K562 (cell line): ENCODE measurements around the gene TMEM270. TPM values are rescaled to one million over a fixed set of nuclear protein-coding genes. Genes with fewer than 3 reads are reported as not detected.

ENCODE experiments used
- ATAC-seq: fragments of 200-7000 bp; cut with Tn5 transposase; 3 replicates; pipeline ENCODE4 v1.9.1; 2020; ENCODE audit warnings: moderate library complexity
- BruUV-seq: library from RNA; stranded (reverse); fragments of 400-500 nt; replicated peaks from 2 replicates; lab custom pipeline; 2021; lab: Mats Ljungman, UMichigan
- CTCF ChIA-PET: fragments of 300-600 bp; formaldehyde crosslinking; extraction: SDS; loops from one replicate; lab custom pipeline; 2021; ENCODE audit warnings: low intra/inter-chr PET ratio; lab: Yijun Ruan, JAX
- POLR2A ChIA-PET: fragments of 300-600, 350-650 bp; sonication (Branson Sonifier 250); formaldehyde crosslinking; extraction: SDS; loops from one replicate; lab custom pipeline; 2021; ENCODE audit warnings: antibody characterized with exemption, inconsistent platforms; lab: Yijun Ruan, JAX
- DNase-seq, 4 experiments: peaks; one replicate each; pipeline versions ENCODE4 v3.0.0 to v3.0.0-alpha.2; 2011 to 2018; ENCODE audit warnings: low spot score in 3 of 4, mixed read lengths in 3 of 4; ENCODE audit errors: extremely low read depth in 1 of 4
- FAIRE-seq: peaks from 2 replicates; lab custom pipeline; 2011; peaks lifted over from hg19 to GRCh38; lab: Jason Lieb, UNC
- H2AFZ ChIP-seq: 2 replicates; pipeline ENCODE4 v1.6.0; 2011; ENCODE audit warnings: low read depth, low read length, control low read depth, inconsistent platforms
- H3K27ac ChIP-seq: fragments of 200-600 bp; 3 replicates; pipeline ENCODE4 v1.8.0; 2011; ENCODE audit warnings: low read depth, mild to moderate bottlenecking, control low read depth, inconsistent platforms, low read length, moderate library complexity, mixed read lengths; ENCODE audit errors: extremely low read depth
- H3K27me3 ChIP-seq, 2 experiments: fragments of 300-600 bp in 1 of 2; 2 replicates in 1 of 2; 3 replicates in 1 of 2; pipeline versions ENCODE4 v1.6.0 to v1.8.0; 2011; ENCODE audit warnings: inconsistent platforms in 2 of 2, low read length in 2 of 2, mild to moderate bottlenecking in 1 of 2, mixed read lengths in 1 of 2, moderate library complexity in 1 of 2; ENCODE audit not compliant: control insufficient read depth in 2 of 2, insufficient read depth in 2 of 2
- H3K36me3 ChIP-seq: fragments of 300-600 bp; 3 replicates; pipeline ENCODE4 v1.8.0; 2011; ENCODE audit warnings: mild to moderate bottlenecking, low read length, inconsistent platforms; ENCODE audit not compliant: control insufficient read depth, insufficient read depth
- H3K4me1 ChIP-seq, 2 experiments: fragments of 200-600 bp in 1 of 2; replicated peaks in 1 of 2; 2 replicates in 1 of 2; 3 replicates in 1 of 2; pipeline versions ENCODE4 v1.5.1 to v1.8.0; 2011; ENCODE audit warnings: inconsistent platforms in 2 of 2, low read length in 2 of 2, mild to moderate bottlenecking in 1 of 2, mixed read lengths in 1 of 2, moderate library complexity in 1 of 2; ENCODE audit not compliant: control insufficient read depth in 2 of 2, insufficient read depth in 2 of 2
- H3K4me2 ChIP-seq: 2 replicates; pipeline ENCODE4 v1.6.1; 2011; ENCODE audit warnings: low read length, control low read depth, inconsistent platforms, mixed read lengths; ENCODE audit not compliant: insufficient read depth
- H3K4me3 ChIP-seq: fragments of 200-600 bp; sonication (generic), shearing (Covaris generic); 2 replicates; pipeline ENCODE4 v1.5.1; 2016; ENCODE audit warnings: control low read depth, inconsistent platforms
- H3K79me2 ChIP-seq: fragments of 200-600 bp; 3 replicates; pipeline ENCODE4 v1.8.0; 2011; ENCODE audit warnings: low read length, inconsistent platforms; ENCODE audit not compliant: control insufficient read depth, insufficient read depth
- H3K9ac ChIP-seq, 2 experiments: 2 replicates each; pipeline versions ENCODE4 v1.6.0 to v1.6.1; 2011; ENCODE audit warnings: low read depth in 2 of 2, low read length in 2 of 2, control low read depth in 1 of 2, inconsistent platforms in 1 of 2, mild to moderate bottlenecking in 1 of 2, mixed read lengths in 1 of 2; ENCODE audit not compliant: insufficient read depth in 1 of 2
- H3K9me1 ChIP-seq: one replicate; pipeline ENCODE4 v1.6.0; 2011; ENCODE audit warnings: inconsistent platforms, mild to moderate bottlenecking, low read length, moderate library complexity; ENCODE audit not compliant: control insufficient read depth, insufficient read depth
- H3K9me3 ChIP-seq: replicated peaks from 2 replicates; pipeline ENCODE4 v1.5.1; 2011; ENCODE audit warnings: low read depth, low read length, inconsistent platforms; ENCODE audit not compliant: control insufficient read depth, insufficient read depth
- H4K20me1 ChIP-seq: replicated peaks from 2 replicates; pipeline ENCODE4 v1.6.1; 2011; ENCODE audit warnings: low read length, inconsistent platforms, mixed read lengths; ENCODE audit not compliant: control insufficient read depth, insufficient read depth
- CAMTA2 ChIP-seq: fragments of 250-450 bp; sonication (Bioruptor Pico); conservative IDR thresholded peaks from 2 replicates; pipeline ENCODE4 v1.5.1; 2022
- DDX20 ChIP-seq: fragments of 450-650 bp; IDR thresholded peaks from 2 replicates; pipeline ENCODE4 v1.6.1; 2016; ENCODE audit warnings: missing genetic modification characterization, low read depth, mild to moderate bottlenecking, missing compliant biosample characterization, moderate library complexity
- EP300 ChIP-seq: IDR thresholded peaks from 2 replicates; pipeline ENCODE4 v1.6.1; 2012; ENCODE audit warnings: low read length, improper control_type of control experiment
- KLF16 ChIP-seq: IDR thresholded peaks from 2 replicates; pipeline ENCODE4 v1.6.1; 2016; ENCODE audit warnings: antibody characterized with exemption
- MEF2A ChIP-seq: IDR thresholded peaks from 2 replicates; pipeline ENCODE4 v1.6.1; 2011; ENCODE audit warnings: low read depth, mild to moderate bottlenecking, low read length, moderate library complexity; ENCODE audit not compliant: control insufficient read depth
- PHF21A ChIP-seq: fragments of 450-650 bp; IDR thresholded peaks from 2 replicates; pipeline ENCODE4 v1.6.1; 2017; ENCODE audit warnings: low read depth, borderline replicate concordance
- PPARD ChIP-seq: fragments of 250-450 bp; sonication (Bioruptor Pico); IDR thresholded peaks from 2 replicates; pipeline ENCODE4 v1.8.0; 2022; ENCODE audit warnings: inconsistent platforms, mild to moderate bottlenecking, moderate library complexity
- SIN3B ChIP-seq: fragments of 450-650 bp; IDR thresholded peaks from 2 replicates; pipeline ENCODE4 v1.6.1; 2017; ENCODE audit warnings: low read depth, mild to moderate bottlenecking, moderate library complexity
- TCF7L2 ChIP-seq: fragments of 150-350 bp; IDR thresholded peaks from 2 replicates; pipeline ENCODE4 v1.6.1; 2016; ENCODE audit warnings: low read depth, mild to moderate bottlenecking, low read length, moderate library complexity
- WGBS: fragments of 100-300 bp; shearing (Covaris generic); methylation state at CpG from one replicate; pipeline ENCODE4 v1.1.6; 2016; ENCODE audit warnings: low coverage, mixed read lengths; ENCODE audit not compliant: insufficient coverage; ENCODE audit errors: missing lambda C conversion rate; 5-methylcytosine and 5-hydroxymethylcytosine counted together
- in situ Hi-C: fragments of 300-500 bp; cut with MboI; formaldehyde crosslinking; loops from 4 replicates; pipeline ENCODE4 v1.15.0; 2018; ENCODE audit warnings: inconsistent platforms, mixed read lengths
- intact Hi-C: fragments of 100-400 bp; cut with micrococcal nuclease; formaldehyde crosslinking; loops from 2 replicates; pipeline ENCODE4 v1.14.2; 2022
- polyA plus RNA-seq, 8 experiments: library from polyadenylated mRNA; depleted of rRNA in 4 of 8; stranded (reverse) in 5 of 8; unstranded in 3 of 8; fragments of >200 nt; fragmentation: Nextera tagmentation in 2 of 8; fragmentation: Illumina TruSeq in 1 of 8; extraction: Ambion mirVana in 2 of 8; extraction: Trizol in 1 of 8; gene quantifications; 2 replicates each; pipeline versions ENCODE4 v1.2.1 to v1.2.3, GENCODE V29; 2011 to 2014; ENCODE audit warnings: inconsistent platforms in 1 of 8, missing spikeins in 1 of 8
- total RNA-seq, 7 experiments: library from RNA; depleted of rRNA in 6 of 7; stranded (reverse); fragments of >200 nt in 6 of 7; fragmentation: Illumina TruSeq in 2 of 7; extraction: Trizol in 2 of 7; gene quantifications; 2 replicates each; pipeline versions ENCODE4 v1.2.1 to v1.2.3, GENCODE V29; 2011 to 2021; ENCODE audit warnings: low replicate concordance in 1 of 7
- TF ChIP-seq, protein P1 (sequence below): fragments of 450-650 bp; formaldehyde crosslinking; IDR thresholded peaks from 2 replicates; pipeline ENCODE4 v1.4.0; 2022; ENCODE audit warnings: missing genetic modification characterization
- TF ChIP-seq, protein P2 (sequence below), 2 experiments: IDR thresholded peaks in 1 of 2; conservative IDR thresholded peaks in 1 of 2; 2 replicates each; pipeline ENCODE4 v1.6.1; 2016; ENCODE audit warnings: low read depth in 2 of 2, mild to moderate bottlenecking in 1 of 2, missing compliant biosample characterization in 1 of 2, missing genetic modification characterization in 1 of 2, moderate library complexity in 1 of 2
- TF ChIP-seq, protein P3 (sequence below): fragments of 250-450 bp; sonication (Bioruptor Pico); IDR thresholded peaks from 2 replicates; pipeline ENCODE4 v1.5.0; 2020; ENCODE audit warnings: mild to moderate bottlenecking, borderline replicate concordance

TMEM270 gene
- total and polyA plus RNA-seq, 9 of the 15 experiments (the other 6 are each of a cell fraction or from before 2014, with no cell fraction given), result not detected

GRCh38 chr7:73829505-73829904, 31.5 kb upstream of the TMEM270 start:
- in situ Hi-C loops (no loop called here), intact Hi-C loops (no loop called here)
- FAIRE-seq, result no peak
- Histone ChIP-seq H3K36me3 (no peaks in the 10 kb centered on the region), H3K9me3 (no peaks in the 10 kb centered on the region), H3K4me3 (no peak overlapping the region), H2AFZ (no peak overlapping the region), H3K4me1 (peaks cover 23 to 48% of the 10 kb centered on the region in 2 experiments), H4K20me1 (no peaks in the 10 kb centered on the region), H3K79me2 (no peaks in the 10 kb centered on the region), H3K27ac (no peak overlapping the region), H3K27me3 (no peaks in the 10 kb centered on the region), H3K9ac (peak overlapping the region in 1 of 2 experiments; percentile 59; a peak in 2 of 4 replicates), H3K4me2 (no peak overlapping the region), H3K9me1 (no peaks in the 10 kb centered on the region)
- ATAC-seq, result no peak
- 15% methylated on average over 7 of the region's 7 CpGs for WGBS
- CTCF ChIA-PET, result no interaction called here
- no peak for DNase-seq
- no TSS peak for BruUV-seq
- POLR2A ChIA-PET, result interaction anchor here (0.7 to 1.2 kb wide), 4 partner anchors 11 to 33 kb away, joined by 3 to 5 read pairs (median 4); no protein-coding TSS in a partner anchor
- TF ChIP-seq, protein P1, sequence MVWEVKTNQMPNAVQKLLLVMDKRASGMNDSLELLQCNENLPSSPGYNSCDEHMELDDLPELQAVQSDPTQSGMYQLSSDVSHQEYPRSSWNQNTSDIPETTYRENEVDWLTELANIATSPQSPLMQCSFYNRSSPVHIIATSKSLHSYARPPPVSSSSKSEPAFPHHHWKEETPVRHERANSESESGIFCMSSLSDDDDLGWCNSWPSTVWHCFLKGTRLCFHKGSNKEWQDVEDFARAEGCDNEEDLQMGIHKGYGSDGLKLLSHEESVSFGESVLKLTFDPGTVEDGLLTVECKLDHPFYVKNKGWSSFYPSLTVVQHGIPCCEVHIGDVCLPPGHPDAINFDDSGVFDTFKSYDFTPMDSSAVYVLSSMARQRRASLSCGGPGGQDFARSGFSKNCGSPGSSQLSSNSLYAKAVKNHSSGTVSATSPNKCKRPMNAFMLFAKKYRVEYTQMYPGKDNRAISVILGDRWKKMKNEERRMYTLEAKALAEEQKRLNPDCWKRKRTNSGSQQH (CRISPR knock-in tag), result no peak
- TF ChIP-seq, protein P2, sequence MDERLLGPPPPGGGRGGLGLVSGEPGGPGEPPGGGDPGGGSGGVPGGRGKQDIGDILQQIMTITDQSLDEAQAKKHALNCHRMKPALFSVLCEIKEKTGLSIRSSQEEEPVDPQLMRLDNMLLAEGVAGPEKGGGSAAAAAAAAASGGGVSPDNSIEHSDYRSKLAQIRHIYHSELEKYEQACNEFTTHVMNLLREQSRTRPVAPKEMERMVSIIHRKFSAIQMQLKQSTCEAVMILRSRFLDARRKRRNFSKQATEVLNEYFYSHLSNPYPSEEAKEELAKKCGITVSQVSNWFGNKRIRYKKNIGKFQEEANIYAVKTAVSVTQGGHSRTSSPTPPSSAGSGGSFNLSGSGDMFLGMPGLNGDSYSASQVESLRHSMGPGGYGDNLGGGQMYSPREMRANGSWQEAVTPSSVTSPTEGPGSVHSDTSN (CRISPR knock-in tag; IDR thresholded peaks at IDR 0.05; ENCODE audit: low read depth), result no peak
- TF ChIP-seq, protein P2 (tag; conservative IDR thresholded peaks at IDR 0.05; ENCODE audit: low read depth), result no peak
- TF ChIP-seq EP300 (no peak), DDX20 (no peak), PHF21A (no peak), KLF16 (no peak), MEF2A (no peak), SIN3B (no peak), CAMTA2 (no peak), TCF7L2 (no peak), PPARD (CRISPR knock-in tag) (no peak)
- TF ChIP-seq, protein P3, sequence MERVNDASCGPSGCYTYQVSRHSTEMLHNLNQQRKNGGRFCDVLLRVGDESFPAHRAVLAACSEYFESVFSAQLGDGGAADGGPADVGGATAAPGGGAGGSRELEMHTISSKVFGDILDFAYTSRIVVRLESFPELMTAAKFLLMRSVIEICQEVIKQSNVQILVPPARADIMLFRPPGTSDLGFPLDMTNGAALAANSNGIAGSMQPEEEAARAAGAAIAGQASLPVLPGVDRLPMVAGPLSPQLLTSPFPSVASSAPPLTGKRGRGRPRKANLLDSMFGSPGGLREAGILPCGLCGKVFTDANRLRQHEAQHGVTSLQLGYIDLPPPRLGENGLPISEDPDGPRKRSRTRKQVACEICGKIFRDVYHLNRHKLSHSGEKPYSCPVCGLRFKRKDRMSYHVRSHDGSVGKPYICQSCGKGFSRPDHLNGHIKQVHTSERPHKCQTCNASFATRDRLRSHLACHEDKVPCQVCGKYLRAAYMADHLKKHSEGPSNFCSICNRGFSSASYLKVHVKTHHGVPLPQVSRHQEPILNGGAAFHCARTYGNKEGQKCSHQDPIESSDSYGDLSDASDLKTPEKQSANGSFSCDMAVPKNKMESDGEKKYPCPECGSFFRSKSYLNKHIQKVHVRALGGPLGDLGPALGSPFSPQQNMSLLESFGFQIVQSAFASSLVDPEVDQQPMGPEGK (CRISPR knock-in tag), result no peak
